22Rv1 (cell line): ENCODE results near the gene CAMK2D.
"Not testable (repeated sequence)": the region's sequence is repeated elsewhere in the genome, so short reads cannot be mapped to it uniquely, and the experiment has no call there.

Experiments used
- H3K27ac ChIP-seq: fragments of 450-650 bp; 2 replicates; pipeline ENCODE4 v1.5.1; 2017
- CTCF ChIP-seq: fragments of 450-650 bp; IDR thresholded peaks from 2 replicates; pipeline ENCODE4 v1.5.1; 2017; ENCODE audit warnings: mild to moderate bottlenecking
- ZFX ChIP-seq: fragments of 450-650 bp; IDR thresholded peaks from 2 replicates; pipeline ENCODE4 v1.6.1; 2017; ENCODE audit warnings: antibody characterized with exemption, borderline replicate concordance

CAMK2D gene

DNA sequence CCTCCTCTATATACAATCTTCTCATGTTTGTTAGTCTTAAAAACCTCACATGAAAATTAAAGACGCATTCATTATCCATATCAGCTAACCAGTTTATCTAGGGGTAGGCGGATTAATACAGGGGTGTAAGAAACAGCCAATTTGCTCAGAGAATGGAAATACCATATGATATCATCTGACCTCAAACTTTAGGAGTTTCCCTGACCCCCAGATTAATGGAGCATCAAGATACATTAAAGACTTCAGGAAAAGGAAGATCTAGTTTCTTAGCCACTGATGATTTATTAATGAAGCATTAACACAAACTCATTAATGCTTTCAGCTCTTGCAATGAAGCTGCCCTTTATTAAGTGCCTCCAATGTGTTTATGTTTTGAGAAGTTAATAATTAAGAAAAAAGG lies 67.5 kb downstream of the CAMK2D start:
- no peak overlapping the region for H3K27ac ChIP-seq

GRCh38 chr4:113692809-113693411 lies 68.6 kb downstream of the CAMK2D start:
- no peak for TF ChIP-seq CTCF
- no peak for TF ChIP-seq ZFX
- no peak overlapping the region; the same call in 1 of the 2 replicates for H3K27ac ChIP-seq

More for the DNA sequence above, 67.5 kb downstream of the CAMK2D start:
- TF ChIP-seq CTCF (no peak), ZFX (no peak)

DNA sequence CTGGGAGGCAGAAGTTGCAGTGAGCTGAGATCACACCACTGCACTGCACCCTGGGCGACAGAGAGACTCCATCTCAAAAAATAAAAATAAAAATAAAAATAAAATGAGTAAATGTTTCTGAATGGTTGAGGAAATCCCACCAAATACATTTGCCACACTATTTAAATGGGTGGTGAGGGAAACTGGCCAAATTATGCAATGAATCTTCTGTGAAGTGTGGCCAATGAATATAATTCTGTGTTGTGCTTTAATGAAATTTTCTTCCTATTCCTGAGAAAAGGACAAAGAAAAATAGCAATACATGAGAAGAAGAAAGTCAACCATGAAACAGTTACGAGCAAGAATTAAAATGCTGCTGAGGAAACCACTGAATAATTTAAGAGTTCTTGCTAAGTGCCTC lies 69.9 kb downstream of the CAMK2D start:
- TF ChIP-seq ZFX: no peak
- no peak for TF ChIP-seq CTCF
- no peak overlapping the region for H3K27ac ChIP-seq

DNA sequence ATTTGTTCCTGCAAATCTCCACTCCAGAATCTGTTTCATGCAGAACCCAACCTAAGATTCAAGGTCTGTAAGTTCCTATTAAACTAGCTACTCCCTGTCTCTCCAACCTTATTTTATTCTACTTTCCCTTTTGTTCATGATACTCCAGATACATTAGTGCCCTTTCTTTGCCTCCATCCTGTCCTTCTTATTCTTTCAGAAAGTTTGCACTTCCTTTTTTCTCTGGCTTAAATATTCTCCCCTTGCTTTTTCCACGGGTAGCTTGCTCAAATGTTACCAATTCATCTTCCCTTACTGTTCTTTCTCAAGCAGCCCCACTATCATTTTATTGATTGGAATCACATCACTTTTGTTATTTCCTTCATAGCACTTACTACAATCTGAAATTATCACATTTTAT lies 72.1 kb downstream of the CAMK2D start:
- TF ChIP-seq ZFX: no peak
- TF ChIP-seq CTCF: no peak
- no peak overlapping the region for H3K27ac ChIP-seq

DNA sequence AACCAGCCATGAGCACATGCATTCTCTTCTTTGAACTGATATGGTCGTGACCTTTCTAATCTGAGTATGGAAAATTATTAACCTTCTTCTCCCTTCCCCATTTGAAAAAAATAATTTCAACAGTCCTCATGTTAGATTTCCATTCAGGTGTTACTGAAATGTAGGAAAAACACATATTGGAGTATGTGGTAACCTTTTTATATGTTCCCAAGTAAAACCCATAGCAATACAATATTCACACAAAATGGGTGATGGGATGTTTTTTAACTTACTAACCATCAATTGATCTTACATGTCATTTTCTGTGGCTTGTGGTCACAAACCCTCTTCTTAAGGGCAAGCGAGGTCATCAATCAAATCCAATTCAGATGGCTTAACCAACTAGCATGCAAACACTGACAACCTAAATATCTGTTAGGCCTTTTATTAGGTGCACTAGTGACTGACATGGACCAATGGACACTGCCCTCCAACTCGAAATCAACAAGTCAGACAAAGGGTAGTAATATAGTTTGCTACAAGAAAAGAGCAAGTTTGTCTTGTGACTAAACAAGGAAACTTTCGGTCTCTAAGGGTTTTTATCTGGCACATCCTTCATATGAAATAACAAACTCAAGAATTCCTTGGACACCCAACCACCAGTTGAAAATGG lies 74.3 kb downstream of the CAMK2D start:
- no peak overlapping the region for H3K27ac ChIP-seq

DNA sequence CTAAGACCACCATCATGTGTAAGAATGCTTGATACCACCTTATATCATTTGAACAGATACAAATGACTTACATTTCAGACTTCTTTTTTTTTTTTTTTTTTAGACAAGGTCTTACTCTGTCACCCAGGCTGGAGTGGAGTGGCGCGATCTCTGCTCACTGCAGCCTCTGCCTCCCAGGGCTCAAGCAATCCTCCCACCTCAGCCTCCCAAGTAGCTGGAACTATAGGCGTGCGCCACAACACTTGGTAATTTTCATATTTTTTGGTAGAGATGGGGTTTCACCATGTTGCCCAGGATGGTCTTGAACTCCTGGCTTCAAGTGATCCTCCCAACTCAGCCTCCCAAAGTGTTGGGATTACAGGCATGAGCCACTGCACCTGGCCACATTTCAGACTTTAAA lies 76.4 kb downstream of the CAMK2D start:
- not testable (repeated sequence) for H3K27ac ChIP-seq

More for the DNA sequence above, 74.3 kb downstream of the CAMK2D start:
- TF ChIP-seq ZFX (no peak), CTCF (no peak)

DNA sequence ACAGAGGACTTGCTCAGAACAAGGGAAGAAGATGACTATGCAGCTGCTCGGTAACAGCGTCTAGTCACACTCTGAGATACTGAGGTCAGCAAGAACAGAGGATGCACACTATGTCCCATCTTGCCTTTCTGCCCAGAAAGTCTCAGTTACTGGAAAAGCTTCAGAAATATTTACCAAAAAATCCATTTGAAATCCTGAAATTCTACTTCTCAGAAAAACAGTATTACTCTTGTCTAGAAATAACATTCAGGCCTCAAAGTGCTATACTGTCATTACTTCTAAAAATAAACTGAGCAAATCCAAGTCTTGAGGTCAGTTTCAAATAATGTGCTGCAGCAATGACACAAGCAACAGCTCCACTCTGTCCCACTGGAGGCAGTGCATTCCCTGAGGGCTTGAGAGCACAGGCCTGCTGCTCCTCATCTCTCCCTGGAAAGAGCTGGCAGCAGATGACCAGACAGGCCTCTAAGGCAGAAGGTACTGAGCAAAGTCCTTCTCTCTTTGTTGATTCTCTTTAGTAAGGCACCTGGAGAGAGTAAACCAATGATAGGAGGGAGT lies 76.9 kb downstream of the CAMK2D start:
- no peak overlapping the region; the same call in 1 of the 2 replicates for H3K27ac ChIP-seq
- TF ChIP-seq ZFX (no peak), CTCF (peak; percentile 58)
